Kasumi-1 (cell line): ENCODE measurements around the gene CBX8.

Source experiments
- DNase-seq, 2 experiments: peaks; one replicate each; lab custom pipeline; 2025; lab: John Stamatoyannopoulos, UW

CBX8 gene

DNA sequence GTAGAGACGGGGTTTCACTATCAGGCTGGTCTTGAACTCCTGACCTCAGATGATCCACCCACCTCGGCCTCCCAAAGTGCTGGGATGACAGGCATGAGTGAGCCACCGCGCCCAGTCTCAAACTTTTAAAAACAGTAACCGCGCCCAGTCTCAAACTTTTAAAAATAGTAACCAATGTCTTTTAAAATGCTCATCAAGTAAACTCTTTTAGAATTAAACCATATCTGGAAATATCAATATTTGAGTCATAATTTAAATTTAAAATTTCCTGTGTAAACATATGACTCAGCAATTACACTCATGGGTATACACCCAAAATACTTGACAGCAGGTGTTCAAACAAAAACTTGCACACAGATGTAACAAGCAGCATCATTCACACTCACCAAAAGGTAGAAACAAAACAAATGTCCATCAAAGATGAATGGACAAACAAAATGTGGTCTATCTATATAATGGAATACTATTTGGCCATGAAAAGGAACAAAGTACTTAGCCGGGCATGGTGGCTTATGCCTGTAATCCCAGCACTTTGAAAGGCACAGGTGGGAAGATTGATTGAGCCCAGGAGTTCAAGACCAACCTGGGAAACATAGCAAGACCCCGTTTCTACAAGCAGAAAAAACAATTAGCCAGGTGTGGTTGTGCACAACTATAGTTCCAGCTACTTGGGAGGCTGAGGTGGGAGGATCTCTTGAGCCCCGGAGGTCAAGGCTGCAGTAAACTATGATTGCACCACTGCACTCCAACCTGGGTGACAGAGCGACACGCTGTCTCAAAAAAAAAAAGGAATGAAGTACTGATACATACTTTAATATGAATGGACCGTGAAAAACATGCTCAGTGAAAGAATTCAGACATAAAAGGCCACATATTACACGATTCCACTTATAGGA lies 46.0 kb downstream of the CBX8 start:
- DNase-seq: no peak

DNA sequence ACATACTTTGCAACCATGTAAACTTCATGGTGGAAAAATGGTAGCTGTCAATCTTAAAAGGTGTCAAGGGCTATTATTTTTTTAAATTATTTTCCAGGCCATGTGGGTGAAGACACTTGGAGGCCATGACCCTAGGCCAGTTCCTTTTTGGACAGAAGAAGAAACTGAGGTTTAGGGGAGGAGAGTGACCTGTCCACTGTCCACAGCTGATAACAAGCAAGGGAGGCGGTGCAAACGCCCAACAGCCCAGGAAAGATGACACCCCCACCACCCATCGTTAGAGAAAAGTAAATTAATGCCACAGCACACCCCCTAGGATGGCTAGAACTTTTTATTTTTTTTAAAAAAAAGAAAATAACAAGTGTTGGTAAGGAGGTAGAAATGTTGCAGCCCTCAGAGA lies 46.9 kb downstream of the CBX8 start:
- DNase-seq: no peak

DNA sequence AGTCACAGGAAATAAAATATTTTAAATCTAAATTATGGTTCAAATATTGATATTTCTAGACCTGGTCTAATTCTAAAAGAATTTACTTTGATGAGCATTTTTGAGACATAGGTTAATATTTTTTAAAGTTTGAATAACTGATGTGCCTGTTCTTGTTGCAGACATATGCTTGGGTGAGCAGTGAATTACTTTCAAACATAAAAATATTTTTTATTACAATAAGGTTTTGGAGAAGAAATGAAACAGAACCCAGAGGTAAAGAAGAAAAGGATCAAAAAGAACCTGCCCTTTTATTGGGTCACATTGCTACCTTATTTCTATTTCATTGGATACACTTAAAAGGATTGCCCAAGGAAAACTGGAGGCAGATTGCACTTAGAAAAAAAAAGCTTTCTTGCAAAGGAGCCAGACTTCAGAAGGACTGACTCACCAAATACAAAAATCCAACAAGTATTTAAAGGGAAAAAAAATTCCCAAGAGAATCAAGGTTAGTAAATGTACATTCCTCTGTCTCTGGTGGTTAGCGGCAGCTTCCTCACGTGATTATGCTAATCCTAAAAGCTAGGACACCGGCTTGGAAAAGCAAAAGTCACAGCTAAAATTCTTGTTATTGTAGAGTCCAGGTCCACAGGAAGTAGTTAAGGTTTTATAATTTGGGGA lies 47.6 kb downstream of the CBX8 start:
- DNase-seq: no peak

DNA sequence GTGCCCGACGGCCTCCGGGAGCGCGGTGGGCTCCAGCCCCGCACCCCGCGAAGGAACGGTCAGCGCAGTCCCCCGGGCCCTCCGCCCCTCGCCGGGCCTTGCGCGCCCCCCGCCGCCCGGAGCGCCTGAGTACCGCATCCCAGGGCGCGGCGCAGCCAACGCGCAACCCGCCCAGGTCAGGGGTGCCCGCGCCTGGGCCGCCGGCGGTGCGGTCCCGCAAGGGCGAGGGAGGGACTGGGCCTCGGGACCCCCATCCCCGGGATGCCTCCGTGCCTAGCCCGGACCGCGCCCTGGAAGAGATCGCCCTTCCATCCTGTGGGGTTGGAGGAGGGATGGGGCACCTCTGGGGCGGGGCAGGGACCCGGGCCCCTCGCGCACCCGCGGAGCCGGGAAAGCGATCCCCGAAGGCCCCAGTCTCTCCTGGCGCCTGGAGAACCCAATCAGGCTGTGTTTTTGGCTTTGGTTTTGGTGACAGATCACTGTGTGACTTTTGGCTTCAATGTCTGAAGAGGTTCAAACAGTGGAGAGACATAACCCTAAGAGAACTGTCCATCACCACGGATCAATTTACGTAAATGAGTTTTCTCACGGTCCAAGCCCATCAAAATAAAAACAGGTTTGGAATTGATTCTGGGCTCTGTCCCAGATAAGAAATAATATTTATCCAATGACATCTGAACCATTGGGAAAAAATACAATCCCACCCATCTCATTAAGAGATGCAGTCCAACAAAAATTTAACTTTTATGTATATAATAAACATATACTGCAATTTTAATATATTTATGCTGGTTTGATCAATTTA lies 48.4 kb downstream of the CBX8 start:
- DNase-seq: no peak

DNA sequence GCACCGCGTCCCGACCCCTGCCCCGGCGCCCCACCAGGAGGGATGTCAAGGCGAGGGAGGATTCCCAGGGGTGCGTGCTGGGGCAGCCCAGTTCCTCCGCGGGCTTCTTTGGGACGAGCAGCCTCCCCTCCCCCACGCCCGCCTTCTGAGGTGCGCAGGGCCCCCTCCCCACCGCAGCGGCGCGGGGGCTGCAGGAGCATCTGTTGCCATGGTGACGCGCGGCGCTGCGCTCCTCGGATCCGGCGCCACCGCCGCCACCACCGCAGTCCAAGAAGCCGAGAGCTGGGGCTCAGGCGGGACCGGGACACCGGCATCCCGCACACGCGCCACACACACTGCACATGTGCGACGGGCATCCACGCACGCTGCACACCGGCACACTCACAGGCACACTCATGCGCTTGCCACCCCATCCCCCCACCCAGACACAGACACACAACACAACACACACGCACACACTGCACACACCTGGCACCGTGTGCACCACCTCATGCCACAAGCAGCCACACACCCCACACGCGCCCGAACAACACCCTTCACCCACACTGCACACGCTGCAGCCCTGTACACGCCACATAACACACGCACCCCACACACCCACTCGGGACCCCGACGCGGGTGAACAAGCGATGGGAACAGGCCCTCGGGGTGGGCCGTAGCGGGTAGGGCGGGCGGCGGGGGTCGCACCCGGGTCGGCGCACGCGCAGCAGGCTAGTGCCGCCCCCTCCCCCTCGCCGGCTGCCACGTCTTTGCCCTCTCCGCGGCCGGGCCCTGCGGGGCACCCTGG lies 49.2 kb downstream of the CBX8 start:
- no peak for DNase-seq

DNA sequence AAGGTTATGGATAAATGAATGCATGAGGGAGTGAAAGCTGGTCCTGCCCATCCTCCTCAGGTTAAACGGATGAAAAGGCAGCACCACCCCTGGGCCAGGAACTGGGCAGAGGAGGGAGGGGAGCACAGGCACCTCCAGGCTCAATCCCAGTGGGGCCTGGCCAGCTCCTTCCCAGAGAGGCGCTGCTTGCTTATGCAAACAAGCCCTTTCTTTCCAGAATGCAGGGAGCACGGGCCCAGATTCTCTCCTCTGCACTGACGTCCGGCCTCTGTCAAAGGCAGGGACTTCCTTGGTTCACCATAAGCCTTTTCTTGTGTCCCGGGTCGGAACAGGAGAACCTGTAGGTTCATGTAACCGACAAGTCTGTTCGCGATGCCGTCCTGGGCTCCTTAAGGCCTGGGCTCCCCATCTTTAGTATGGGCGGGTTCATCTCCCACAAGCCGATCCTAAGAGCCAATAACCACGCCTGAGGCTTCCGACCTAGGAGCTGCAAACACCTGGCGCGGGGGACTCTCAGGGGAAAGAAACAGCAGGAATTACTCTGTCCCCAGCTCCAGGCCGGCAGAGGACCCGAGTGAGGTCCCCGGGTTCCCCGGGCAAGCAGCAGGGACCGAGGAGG lies 49.9 kb downstream of the CBX8 start:
- DNase-seq: no peak

DNA sequence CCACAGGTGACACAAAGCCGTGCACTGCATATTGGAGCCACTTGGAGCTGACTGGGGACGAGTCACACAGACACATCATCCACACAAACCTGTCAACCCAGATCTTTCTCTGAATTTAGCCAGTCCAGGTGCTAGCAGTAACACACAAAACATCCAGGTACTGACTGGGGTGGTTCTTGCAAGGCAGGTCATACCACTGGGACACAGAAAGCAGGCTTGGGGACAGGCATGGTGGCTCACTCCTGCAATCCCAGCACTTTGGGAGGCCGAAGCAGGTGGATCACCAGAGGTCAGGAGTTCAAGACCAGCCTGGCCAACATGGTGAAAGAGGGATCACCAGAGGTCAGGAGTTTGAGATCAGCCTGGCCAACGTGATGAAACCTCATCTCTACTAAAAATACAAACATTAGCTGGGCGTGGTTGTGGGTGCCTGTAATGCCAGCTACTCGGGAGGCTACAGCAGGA lies 51.2 kb downstream of the CBX8 start:
- no peak for DNase-seq

DNA sequence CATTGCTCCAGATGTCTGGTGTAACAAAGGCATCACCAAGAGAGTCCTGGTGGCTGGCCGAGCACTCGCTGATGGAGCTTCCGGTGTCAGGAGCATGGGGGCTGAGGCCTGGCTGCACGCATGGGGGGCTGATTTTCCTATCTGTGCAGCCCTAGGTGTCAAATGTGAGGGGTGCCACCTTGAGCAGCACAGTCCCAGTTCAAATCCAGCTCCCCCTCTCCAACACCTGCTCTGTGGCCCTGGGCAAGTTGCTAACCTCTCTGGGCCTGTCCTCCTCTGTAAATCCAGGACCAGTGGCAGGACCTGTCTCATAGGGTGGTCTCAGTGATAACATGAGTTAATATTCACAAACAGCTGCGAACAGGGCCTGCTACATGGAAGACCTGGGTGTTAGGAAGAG lies 53.3 kb downstream of the CBX8 start:
- no peak for DNase-seq

DNA sequence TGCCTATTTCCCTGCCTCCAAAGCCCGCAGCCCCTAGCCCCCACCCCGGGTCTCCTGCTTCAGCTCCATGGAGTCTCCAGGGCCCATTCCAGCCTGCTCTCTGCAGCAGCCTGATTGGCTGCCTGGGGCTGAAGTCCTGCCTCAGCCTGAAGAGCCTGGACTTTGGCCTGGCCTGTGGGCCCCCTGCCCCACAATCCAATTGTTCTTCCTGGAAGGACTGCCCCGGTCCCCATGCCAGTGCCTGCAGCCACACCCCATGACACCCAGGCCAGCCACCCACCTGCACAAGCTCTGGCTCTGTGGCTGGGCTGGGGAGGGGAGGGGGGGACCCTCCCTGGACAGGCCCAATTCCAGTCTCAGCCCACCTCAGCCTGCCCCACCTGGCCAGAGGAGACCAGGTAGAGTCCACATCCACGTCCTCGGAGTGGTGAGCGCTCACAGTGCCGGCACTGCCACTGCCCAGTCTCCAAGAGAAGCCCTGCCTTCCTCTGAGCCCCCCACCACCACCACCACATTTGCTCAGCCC lies 53.9 kb downstream of the CBX8 start:
- no peak for DNase-seq

DNA sequence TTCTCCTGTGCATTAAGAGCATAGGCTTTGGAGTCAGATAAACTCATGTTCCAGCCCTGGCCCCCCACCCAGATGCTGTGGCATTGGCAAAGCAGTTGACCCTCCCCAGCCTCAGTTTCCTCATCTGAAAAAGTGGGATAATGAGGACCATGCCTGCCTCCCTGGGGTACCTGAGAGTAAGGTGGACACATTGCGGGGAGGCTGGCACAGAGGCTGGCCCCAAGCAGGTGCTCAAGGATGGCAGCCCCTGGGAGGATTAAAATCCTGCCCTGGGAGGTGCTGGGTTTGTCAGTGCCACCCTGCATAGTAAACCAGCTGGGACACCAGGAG lies 54.3 kb downstream of the CBX8 start:
- DNase-seq: no peak
